GM12872 (cell line): ENCODE data around the gene MOB3A.

Source experiments
- TF ChIP-seq, protein P1 (sequence below): IDR thresholded peaks from 3 replicates; pipeline ENCODE4 v1.5.1; 2011; ENCODE audit warnings: low read depth, mild to moderate bottlenecking, low read length, moderate library complexity; ENCODE audit not compliant: insufficient read depth

Gene MOB3A

DNA sequence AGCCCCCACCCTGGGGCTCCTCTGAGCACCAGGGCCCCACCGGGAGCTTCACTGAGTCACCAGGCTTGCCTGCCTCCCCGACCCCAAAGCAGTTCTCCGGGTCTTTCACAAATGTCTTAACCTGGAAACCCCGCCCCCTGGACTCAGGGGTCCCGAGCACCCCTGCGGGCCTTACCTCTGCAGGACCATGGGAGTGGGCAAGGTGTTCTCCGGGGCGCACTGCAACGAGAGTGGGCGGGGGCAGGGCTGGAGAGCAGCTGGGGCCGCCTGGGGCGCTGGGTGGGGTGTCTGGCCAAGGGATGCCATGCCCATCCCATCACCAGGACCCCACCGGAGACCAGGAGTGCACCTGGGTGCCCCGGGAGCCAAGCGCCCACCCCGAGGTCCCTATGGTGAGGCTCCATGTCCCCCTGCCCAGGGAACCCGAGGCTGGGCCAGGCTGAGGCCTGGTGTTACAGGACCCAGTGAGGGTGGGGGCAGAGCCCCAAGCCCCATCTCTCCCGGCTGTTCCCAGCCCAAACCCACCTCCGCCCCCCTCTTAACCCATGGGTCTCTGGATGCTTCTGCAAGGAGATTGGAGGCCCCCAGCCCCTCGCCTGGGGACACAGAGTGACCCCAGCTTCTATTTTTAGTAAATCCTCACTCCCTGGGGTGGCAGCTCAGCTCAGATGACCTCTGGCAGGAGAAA is 56.0 kb downstream of the MOB3A start:
- TF ChIP-seq, protein P1, sequence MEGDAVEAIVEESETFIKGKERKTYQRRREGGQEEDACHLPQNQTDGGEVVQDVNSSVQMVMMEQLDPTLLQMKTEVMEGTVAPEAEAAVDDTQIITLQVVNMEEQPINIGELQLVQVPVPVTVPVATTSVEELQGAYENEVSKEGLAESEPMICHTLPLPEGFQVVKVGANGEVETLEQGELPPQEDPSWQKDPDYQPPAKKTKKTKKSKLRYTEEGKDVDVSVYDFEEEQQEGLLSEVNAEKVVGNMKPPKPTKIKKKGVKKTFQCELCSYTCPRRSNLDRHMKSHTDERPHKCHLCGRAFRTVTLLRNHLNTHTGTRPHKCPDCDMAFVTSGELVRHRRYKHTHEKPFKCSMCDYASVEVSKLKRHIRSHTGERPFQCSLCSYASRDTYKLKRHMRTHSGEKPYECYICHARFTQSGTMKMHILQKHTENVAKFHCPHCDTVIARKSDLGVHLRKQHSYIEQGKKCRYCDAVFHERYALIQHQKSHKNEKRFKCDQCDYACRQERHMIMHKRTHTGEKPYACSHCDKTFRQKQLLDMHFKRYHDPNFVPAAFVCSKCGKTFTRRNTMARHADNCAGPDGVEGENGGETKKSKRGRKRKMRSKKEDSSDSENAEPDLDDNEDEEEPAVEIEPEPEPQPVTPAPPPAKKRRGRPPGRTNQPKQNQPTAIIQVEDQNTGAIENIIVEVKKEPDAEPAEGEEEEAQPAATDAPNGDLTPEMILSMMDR: no peak

- TF ChIP-seq, protein P1: 0 out of 3 replicates have a peak, but pooled peaks have one; percentile 19
These were observed 56.8 kb downstream of the MOB3A start for GRCh38 chr19:2039089-2039958.

GRCh38 chr19:2038284-2039088 is 57.6 kb downstream of the MOB3A start:
- TF ChIP-seq, protein P1: no peak

DNA sequence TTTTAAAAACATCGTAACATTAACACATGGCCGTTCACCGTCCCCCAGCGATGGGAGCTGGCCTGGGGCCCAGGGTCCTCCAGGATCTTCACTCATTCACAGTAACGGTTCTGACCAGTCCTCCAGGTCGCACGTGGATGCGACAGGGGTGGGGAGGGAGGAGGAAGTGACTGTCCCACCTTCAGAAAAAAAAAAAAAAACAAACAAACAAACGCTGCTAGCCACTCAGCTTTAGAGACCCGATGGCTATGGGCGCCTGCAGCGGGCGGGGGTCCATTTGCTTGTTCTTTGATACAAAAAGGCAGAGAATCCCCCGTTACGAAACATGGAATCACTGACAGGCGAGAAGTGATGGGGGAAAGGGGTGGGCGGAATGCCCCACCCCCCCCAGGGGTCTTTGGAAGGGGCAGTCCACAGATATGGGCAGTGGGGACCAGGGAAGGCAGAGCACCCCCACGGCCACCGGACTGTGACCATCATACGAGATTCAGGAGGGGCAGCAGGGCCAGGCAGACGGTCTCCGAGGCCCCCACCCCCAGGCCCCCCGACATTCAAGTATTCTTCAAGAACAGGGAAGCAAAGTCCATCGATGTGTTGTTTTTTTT is 58.4 kb downstream of the MOB3A start:
- TF ChIP-seq, protein P1: no peak

DNA sequence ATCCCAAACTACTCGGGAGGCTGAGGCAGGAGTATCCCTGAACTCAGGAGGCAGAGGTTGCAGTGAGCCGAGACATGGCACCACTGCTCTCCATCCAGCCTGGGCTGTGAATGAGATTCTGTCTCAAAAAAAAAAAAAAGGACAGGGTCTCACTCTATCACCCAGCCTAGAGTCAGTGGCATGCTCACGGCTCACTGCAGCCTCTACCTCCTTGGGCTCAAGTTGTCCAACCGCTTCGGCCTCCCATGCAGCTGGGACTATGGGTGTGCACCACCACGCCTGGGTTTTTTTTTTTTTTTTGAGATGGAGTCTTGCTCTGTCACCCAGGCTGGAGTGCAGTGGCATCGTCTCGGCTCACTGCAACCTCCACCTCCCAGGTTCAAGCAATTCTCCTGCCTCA is 59.7 kb downstream of the MOB3A start:
- TF ChIP-seq, protein P1: no peak

GRCh38 chr19:2035590-2035991 is 60.5 kb downstream of the MOB3A start:
- TF ChIP-seq, protein P1: no peak
